HepG2 (cell line): ENCODE measurements around the gene RUSC1. TPM values are rescaled to one million over a fixed set of nuclear protein-coding genes. Genes with fewer than 3 reads are reported as not detected.

Source experiments
- ATAC-seq: fragments of 200-7000 bp; cut with Tn5 transposase; 3 replicates; pipeline ENCODE4 v1.9.1; 2020; ENCODE audit warnings: mild to moderate bottlenecking, moderate library complexity
- BruUV-seq: library from RNA; stranded (reverse); fragments of 400-500 nt; replicated peaks from 2 replicates; lab custom pipeline; 2021; lab: Mats Ljungman, UMichigan
- CTCF ChIA-PET: fragments of 300-600 bp; formaldehyde crosslinking; extraction: SDS; loops from one replicate; lab custom pipeline; 2021; ENCODE audit warnings: low total read pairs, inconsistent platforms, low intra/inter-chr PET ratio; lab: Yijun Ruan, JAX
- POLR2A ChIA-PET: fragments of 350-600 bp; sonication (Branson Sonifier 250); formaldehyde crosslinking; loops from one replicate; lab custom pipeline; 2020; ENCODE audit warnings: antibody characterized with exemption, inconsistent platforms; lab: Yijun Ruan, JAX
- DNase-seq: peaks from one replicate; pipeline ENCODE4 v3.0.0-alpha.2; 2015; ENCODE audit warnings: low spot score
- FAIRE-seq: peaks from 3 replicates; lab custom pipeline; 2011; peaks lifted over from hg19 to GRCh38; lab: Jason Lieb, UNC
- H2AFZ ChIP-seq: one replicate; pipeline ENCODE4 v1.6.1; 2011; ENCODE audit warnings: low read length, inconsistent platforms
- H3K27ac ChIP-seq: fragments of 300-600 bp; 3 replicates; pipeline ENCODE4 v1.8.0; 2011; ENCODE audit warnings: mixed run types, mild to moderate bottlenecking, mixed read lengths, low read length, inconsistent platforms; ENCODE audit not compliant: insufficient read depth; ENCODE audit errors: extremely low read length
- H3K27me3 ChIP-seq, 2 experiments: fragments of 200-600 bp in 1 of 2; 2 replicates in 1 of 2; 3 replicates in 1 of 2; pipeline versions ENCODE4 v1.6.0 to v1.8.0; 2011; ENCODE audit warnings: low read length in 2 of 2, mild to moderate bottlenecking in 2 of 2, moderate library complexity in 2 of 2, inconsistent platforms in 1 of 2; ENCODE audit not compliant: insufficient read depth in 2 of 2, control insufficient read depth in 1 of 2
- H3K36me3 ChIP-seq, 2 experiments: fragments of 200-600 bp in 1 of 2; replicated peaks in 1 of 2; 2 replicates in 1 of 2; 3 replicates in 1 of 2; pipeline versions ENCODE4 v1.5.1 to v1.8.0; 2011; ENCODE audit warnings: low read length in 2 of 2, inconsistent platforms in 1 of 2; ENCODE audit not compliant: insufficient read depth in 2 of 2, control insufficient read depth in 1 of 2
- H3K4me1 ChIP-seq: 2 replicates; pipeline ENCODE4 v1.5.1; 2012; ENCODE audit warnings: low read length, inconsistent platforms; ENCODE audit not compliant: insufficient read depth
- H3K4me2 ChIP-seq: 2 replicates; pipeline ENCODE4 v1.6.0; 2011; ENCODE audit warnings: low read depth, low read length, inconsistent platforms
- H3K4me3 ChIP-seq, 3 experiments: fragments of 200-600 bp in 1 of 3; sonication (generic), shearing (Covaris generic) in 1 of 3; replicated peaks in 1 of 3; 2 replicates each; pipeline ENCODE4 v1.5.1; 2011 to 2016; ENCODE audit warnings: low read length in 3 of 3, inconsistent platforms in 2 of 3, low read depth in 2 of 3, mild to moderate bottlenecking in 2 of 3, control low read depth in 1 of 3, mixed read lengths in 1 of 3; ENCODE audit not compliant: insufficient read depth in 1 of 3
- H3K79me2 ChIP-seq: one replicate; pipeline ENCODE4 v1.6.1; 2011; ENCODE audit warnings: low read length, inconsistent platforms; ENCODE audit not compliant: insufficient read depth
- H3K9ac ChIP-seq: 2 replicates; pipeline ENCODE4 v1.6.0; 2011; ENCODE audit warnings: mild to moderate bottlenecking, low read depth, low read length, inconsistent platforms; ENCODE audit not compliant: insufficient read depth
- H3K9me3 ChIP-seq: 2 replicates; pipeline ENCODE4 v1.5.1; 2012; ENCODE audit warnings: mild to moderate bottlenecking, low read length
- H4K20me1 ChIP-seq: 2 replicates; pipeline ENCODE4 v1.6.0; 2011; ENCODE audit warnings: inconsistent platforms, mild to moderate bottlenecking, low read length, moderate library complexity; ENCODE audit not compliant: insufficient read depth
- BHLHE40 ChIP-seq: IDR thresholded peaks from 2 replicates; pipeline ENCODE4 v1.6.1; 2011; ENCODE audit warnings: low read length, improper control_type of control experiment
- CHD4 ChIP-seq: fragments of 200-600 bp; sonication (generic); IDR thresholded peaks from 2 replicates; pipeline ENCODE4 v1.7.0; 2017; ENCODE audit warnings: mild to moderate bottlenecking, low read length, borderline replicate concordance
- MAFF ChIP-seq: IDR thresholded peaks from 2 replicates; pipeline ENCODE4 v1.6.1; 2011; ENCODE audit warnings: low read depth, low read length, improper control_type of control experiment
- MLLT10 ChIP-seq: sonication (generic); formaldehyde crosslinking; IDR thresholded peaks from 2 replicates; pipeline ENCODE4 v1.4.0; 2020; ENCODE audit warnings: missing genetic modification reagents
- MTA3 ChIP-seq: sonication (generic); formaldehyde crosslinking; IDR thresholded peaks from 2 replicates; pipeline ENCODE4 v1.4.0; 2020; ENCODE audit warnings: missing genetic modification reagents
- NR3C1 ChIP-seq: sonication (generic); formaldehyde crosslinking; IDR thresholded peaks from 2 replicates; pipeline ENCODE4 v1.4.0; 2020; ENCODE audit warnings: missing genetic modification reagents
- POLR2A ChIP-seq, 2 experiments: IDR thresholded peaks; 2 replicates each; pipeline ENCODE4 v1.6.1; 2011; ENCODE audit warnings: low read depth in 2 of 2, low read length in 2 of 2, mild to moderate bottlenecking in 1 of 2, moderate library complexity in 1 of 2; ENCODE audit not compliant: insufficient read depth in 1 of 2
- PRMT3 ChIP-seq: sonication (generic); formaldehyde crosslinking; IDR thresholded peaks from 2 replicates; pipeline ENCODE4 v1.8.1; 2022; ENCODE audit warnings: low read depth, mild to moderate bottlenecking, moderate library complexity, missing genetic modification reagents, borderline replicate concordance
- RFX1 ChIP-seq: fragments of 450-650 bp; IDR thresholded peaks from 2 replicates; pipeline ENCODE4 v1.6.1; 2017
- TAF1 ChIP-seq: sonication (generic); formaldehyde crosslinking; IDR thresholded peaks from 2 replicates; pipeline ENCODE4 v1.4.0; 2020; ENCODE audit warnings: missing genetic modification reagents
- ZNF160 ChIP-seq: sonication (generic); formaldehyde crosslinking; IDR thresholded peaks from 2 replicates; pipeline ENCODE4 v1.8.0; 2022; ENCODE audit warnings: mild to moderate bottlenecking, inconsistent platforms, missing genetic modification reagents
- ZNF326 ChIP-seq: sonication (generic); formaldehyde crosslinking; IDR thresholded peaks from 2 replicates; pipeline ENCODE4 v1.4.0; 2020; ENCODE audit warnings: missing genetic modification reagents, borderline replicate concordance
- ZNF788 ChIP-seq: sonication (generic); formaldehyde crosslinking; IDR thresholded peaks from 2 replicates; pipeline ENCODE4 v1.5.0; 2020; ENCODE audit warnings: mild to moderate bottlenecking, missing genetic modification reagents, borderline replicate concordance
- WGBS: methylation state at CpG from one replicate; pipeline ENCODE4 v1.1.6; 2017; ENCODE audit warnings: low lambda C conversion rate; 5-methylcytosine and 5-hydroxymethylcytosine counted together
- in situ Hi-C: cut with HindIII; loops from 2 replicates; pipeline ENCODE4 v1.10.0; 2017; ENCODE audit warnings: low pct_unique_long_range_greater_than_20kb; ENCODE audit not compliant: extremely low pct_ligation_motif_present
- intact Hi-C: fragments of 100-400 bp; cut with micrococcal nuclease; formaldehyde crosslinking; loops from one replicate; pipeline ENCODE4 v1.10.0; 2022; ENCODE audit not compliant: unreplicated experiment
- polyA plus RNA-seq, 8 experiments: library from polyadenylated mRNA; depleted of rRNA in 3 of 8; stranded (reverse) in 7 of 8; unstranded in 1 of 8; fragments of >200 nt; fragmentation: Illumina TruSeq in 4 of 8; extraction: Trizol in 4 of 8; gene quantifications; 2 replicates each; pipeline versions ENCODE4 v1.2.1 to v1.2.3, GENCODE V29; 2011 to 2016; ENCODE audit warnings: low read depth in 4 of 8, missing spikeins in 1 of 8, mixed read lengths in 1 of 8; ENCODE audit not compliant: insufficient read depth in 1 of 8
- total RNA-seq, 5 experiments: library from RNA; depleted of rRNA; stranded (reverse); fragments of >200 nt; fragmentation: Illumina TruSeq; extraction: Trizol; gene quantifications; 2 replicates each; pipeline ENCODE4 v1.2.3, GENCODE V29; 2016; ENCODE audit warnings: low read depth in 1 of 5
- TF ChIP-seq, protein P1 (sequence below): sonication (generic); formaldehyde crosslinking; IDR thresholded peaks from 2 replicates; pipeline ENCODE4 v1.5.1; 2020; ENCODE audit warnings: mild to moderate bottlenecking, missing genetic modification reagents
- TF ChIP-seq, protein P2 (sequence below): sonication (generic); formaldehyde crosslinking; IDR thresholded peaks from 2 replicates; pipeline ENCODE4 v1.9.0; 2022; ENCODE audit warnings: low read depth, missing genetic modification reagents
- TF ChIP-seq, protein P3 (sequence below): sonication (generic); formaldehyde crosslinking; IDR thresholded peaks from 2 replicates; pipeline ENCODE4 v1.4.0; 2020; ENCODE audit warnings: missing genetic modification reagents, borderline replicate concordance
- TF ChIP-seq, protein P4 (sequence below): sonication (generic); formaldehyde crosslinking; IDR thresholded peaks from 2 replicates; pipeline ENCODE4 v1.8.1; 2022; ENCODE audit warnings: low read depth, mild to moderate bottlenecking, missing genetic modification reagents

The RUSC1 gene
- total and polyA plus RNA-seq, 2 of the 13 experiments (the other 11 are each of a cell fraction or from before 2014, with no cell fraction given), result 18.7 to 20.4 TPM

DNA sequence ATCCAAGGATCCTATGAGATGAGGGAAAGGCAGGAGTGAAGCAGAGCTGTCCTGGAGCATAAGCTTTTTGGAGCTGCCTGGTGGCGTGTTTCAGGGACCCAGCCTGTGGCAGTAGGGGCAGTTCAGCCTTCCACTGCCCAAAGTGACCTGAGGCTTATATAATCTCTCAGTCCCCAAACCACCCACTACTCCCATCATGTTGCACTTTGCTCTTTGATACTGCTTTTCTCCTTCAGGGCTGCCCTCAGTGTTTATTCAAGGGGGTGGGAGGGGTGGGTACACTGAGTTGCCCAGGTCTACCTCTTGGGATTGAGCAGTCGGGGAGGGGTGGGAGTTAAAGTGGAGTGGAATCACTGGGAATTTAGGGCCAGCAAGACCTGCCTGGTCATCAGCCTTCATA is 34.1 kb upstream of the RUSC1 start:
- in situ Hi-C loops (no loop called here), intact Hi-C loops (no loop called here)
- ChIA-PET POLR2A (interaction anchor here (1.0 to 2.3 kb wide), 6 partner anchors 14 to 37 kb away, joined by 3 to 21 read pairs (median 10); partner anchors contain the start of genes CLK2, FDPS, PKLR and SCAMP3), CTCF (no interaction called here)
- no TSS peak for BruUV-seq
- Histone ChIP-seq H3K4me3 (peak overlapping the region in 1 of 3 experiments; percentile 12; a peak in 1 of 6 replicates), H3K79me2 (no peaks in the 10 kb centered on the region), H2AFZ (no peak overlapping the region), H3K9ac (no peak overlapping the region), H3K36me3 (peaks cover 0 to 2% of the 10 kb centered on the region in 2 experiments; a peak in 1 of 5 replicates), H3K4me1 (peaks cover 40% of the 10 kb centered on the region), H4K20me1 (no peaks in the 10 kb centered on the region), H3K9me3 (no peaks in the 10 kb centered on the region), H3K4me2 (peak overlapping the region; percentile 62), H3K27ac (peak overlapping the region; percentile 73), H3K27me3 (no peaks in the 10 kb centered on the region)
- FAIRE-seq, result peak; percentile 81
- DNase-seq, result peak; percentile 62
- WGBS, result 24% methylated on average over 1 of the region's 2 CpGs
- ATAC-seq, result peak; percentile 61
- TF ChIP-seq PRMT3 (CRISPR knock-in tag) (no peak), ZNF160 (CRISPR knock-in tag) (no peak), TAF1 (CRISPR knock-in tag) (no peak), MTA3 (CRISPR knock-in tag) (no peak), ZNF326 (CRISPR knock-in tag) (no peak), RFX1 (no peak), BHLHE40 (no peak), MLLT10 (CRISPR knock-in tag) (no peak), NR3C1 (CRISPR knock-in tag) (no peak), POLR2A (IDR thresholded peaks at IDR 0.05; ENCODE audit: insufficient read depth in 1 of 2, low read depth in 2 of 2, low read length in 2 of 2) (peak in 1 of 2 experiments; percentile 56; a peak in 2 of 4 replicates), MAFF (no peak), ZNF788 (no peak), CHD4 (no peak)
- TF ChIP-seq, protein P1, sequence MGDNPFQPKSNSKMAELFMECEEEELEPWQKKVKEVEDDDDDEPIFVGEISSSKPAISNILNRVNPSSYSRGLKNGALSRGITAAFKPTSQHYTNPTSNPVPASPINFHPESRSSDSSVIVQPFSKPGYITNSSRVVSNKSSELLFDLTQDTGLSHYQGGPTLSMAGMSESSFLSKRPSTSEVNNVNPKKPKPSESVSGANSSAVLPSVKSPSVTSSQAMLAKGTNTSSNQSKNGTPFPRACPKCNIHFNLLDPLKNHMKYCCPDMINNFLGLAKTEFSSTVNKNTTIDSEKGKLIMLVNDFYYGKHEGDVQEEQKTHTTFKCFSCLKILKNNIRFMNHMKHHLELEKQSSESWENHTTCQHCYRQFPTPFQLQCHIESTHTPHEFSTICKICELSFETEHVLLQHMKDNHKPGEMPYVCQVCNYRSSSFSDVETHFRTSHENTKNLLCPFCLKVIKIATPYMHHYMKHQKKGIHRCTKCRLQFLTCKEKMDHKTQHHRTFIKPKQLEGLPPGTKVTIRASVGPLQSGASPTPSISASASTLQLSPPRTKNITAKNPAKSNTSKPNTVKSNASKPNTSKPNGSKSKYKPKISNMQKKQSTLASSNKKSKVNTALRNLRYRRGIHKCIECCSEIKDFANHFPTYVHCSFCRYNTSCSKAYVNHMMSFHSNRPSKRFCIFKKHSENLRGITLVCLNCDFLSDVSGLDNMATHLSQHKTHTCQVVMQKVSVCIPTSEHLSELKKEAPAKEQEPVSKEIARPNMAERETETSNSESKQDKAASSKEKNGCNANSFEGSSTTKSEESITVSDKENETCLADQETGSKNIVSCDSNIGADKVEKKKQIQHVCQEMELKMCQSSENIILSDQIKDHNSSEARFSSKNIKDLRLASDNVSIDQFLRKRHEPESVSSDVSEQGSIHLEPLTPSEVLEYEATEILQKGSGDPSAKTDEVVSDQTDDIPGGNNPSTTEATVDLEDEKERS, result 0 out of 2 replicates have a peak, but pooled peaks have one; percentile 17
- TF ChIP-seq, protein P2, sequence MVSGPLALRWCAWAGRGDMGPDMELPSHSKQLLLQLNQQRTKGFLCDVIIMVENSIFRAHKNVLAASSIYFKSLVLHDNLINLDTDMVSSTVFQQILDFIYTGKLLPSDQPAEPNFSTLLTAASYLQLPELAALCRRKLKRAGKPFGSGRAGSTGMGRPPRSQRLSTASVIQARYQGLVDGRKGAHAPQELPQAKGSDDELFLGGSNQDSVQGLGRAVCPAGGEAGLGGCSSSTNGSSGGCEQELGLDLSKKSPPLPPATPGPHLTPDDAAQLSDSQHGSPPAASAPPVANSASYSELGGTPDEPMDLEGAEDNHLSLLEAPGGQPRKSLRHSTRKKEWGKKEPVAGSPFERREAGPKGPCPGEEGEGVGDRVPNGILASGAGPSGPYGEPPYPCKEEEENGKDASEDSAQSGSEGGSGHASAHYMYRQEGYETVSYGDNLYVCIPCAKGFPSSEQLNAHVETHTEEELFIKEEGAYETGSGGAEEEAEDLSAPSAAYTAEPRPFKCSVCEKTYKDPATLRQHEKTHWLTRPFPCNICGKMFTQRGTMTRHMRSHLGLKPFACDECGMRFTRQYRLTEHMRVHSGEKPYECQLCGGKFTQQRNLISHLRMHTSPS (CRISPR knock-in tag), result peak; percentile 32; the same call in 1 of the 2 replicates
- TF ChIP-seq, protein P3, sequence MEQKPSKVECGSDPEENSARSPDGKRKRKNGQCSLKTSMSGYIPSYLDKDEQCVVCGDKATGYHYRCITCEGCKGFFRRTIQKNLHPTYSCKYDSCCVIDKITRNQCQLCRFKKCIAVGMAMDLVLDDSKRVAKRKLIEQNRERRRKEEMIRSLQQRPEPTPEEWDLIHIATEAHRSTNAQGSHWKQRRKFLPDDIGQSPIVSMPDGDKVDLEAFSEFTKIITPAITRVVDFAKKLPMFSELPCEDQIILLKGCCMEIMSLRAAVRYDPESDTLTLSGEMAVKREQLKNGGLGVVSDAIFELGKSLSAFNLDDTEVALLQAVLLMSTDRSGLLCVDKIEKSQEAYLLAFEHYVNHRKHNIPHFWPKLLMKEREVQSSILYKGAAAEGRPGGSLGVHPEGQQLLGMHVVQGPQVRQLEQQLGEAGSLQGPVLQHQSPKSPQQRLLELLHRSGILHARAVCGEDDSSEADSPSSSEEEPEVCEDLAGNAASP (CRISPR knock-in tag), result peak; percentile 87; the same call in 1 of the 2 replicates
- TF ChIP-seq, protein P4, sequence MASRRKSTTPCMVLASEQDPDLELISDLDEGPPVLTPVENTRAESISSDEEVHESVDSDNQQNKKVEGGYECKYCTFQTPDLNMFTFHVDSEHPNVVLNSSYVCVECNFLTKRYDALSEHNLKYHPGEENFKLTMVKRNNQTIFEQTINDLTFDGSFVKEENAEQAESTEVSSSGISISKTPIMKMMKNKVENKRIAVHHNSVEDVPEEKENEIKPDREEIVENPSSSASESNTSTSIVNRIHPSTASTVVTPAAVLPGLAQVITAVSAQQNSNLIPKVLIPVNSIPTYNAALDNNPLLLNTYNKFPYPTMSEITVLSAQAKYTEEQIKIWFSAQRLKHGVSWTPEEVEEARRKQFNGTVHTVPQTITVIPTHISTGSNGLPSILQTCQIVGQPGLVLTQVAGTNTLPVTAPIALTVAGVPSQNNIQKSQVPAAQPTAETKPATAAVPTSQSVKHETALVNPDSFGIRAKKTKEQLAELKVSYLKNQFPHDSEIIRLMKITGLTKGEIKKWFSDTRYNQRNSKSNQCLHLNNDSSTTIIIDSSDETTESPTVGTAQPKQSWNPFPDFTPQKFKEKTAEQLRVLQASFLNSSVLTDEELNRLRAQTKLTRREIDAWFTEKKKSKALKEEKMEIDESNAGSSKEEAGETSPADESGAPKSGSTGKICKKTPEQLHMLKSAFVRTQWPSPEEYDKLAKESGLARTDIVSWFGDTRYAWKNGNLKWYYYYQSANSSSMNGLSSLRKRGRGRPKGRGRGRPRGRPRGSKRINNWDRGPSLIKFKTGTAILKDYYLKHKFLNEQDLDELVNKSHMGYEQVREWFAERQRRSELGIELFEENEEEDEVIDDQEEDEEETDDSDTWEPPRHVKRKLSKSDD, result no peak
